Progenitor cell of endocrine pancreas (in vitro differentiated cells): ENCODE data around the gene LRTM2. TPM values are rescaled to one million over a fixed set of nuclear protein-coding genes. Genes with fewer than 3 reads are reported as not detected.
A peak's percentile ranks its signal among the peaks of the same experiment; 100 is the strongest.

Experiments
- DNase-seq: peaks from one replicate; pipeline ENCODE4 v3.0.0; 2021; ENCODE audit warnings: low spot score; ENCODE audit not compliant: unreplicated experiment
- H3K27ac Mint-ChIP-seq: 2 replicates; pipeline ENCODE4 v1.8.0; 2021; ENCODE audit warnings: mild to moderate bottlenecking, moderate library complexity, mixed read lengths
- H3K27me3 Mint-ChIP-seq: 2 replicates; pipeline ENCODE4 v1.8.0; 2021; ENCODE audit warnings: mixed read lengths
- H3K36me3 Mint-ChIP-seq: 2 replicates; pipeline ENCODE4 v1.8.0; 2022; ENCODE audit warnings: mixed read lengths; ENCODE audit not compliant: insufficient read depth
- H3K4me1 Mint-ChIP-seq: 2 replicates; pipeline ENCODE4 v1.8.0; 2021; ENCODE audit warnings: low read depth, mixed read lengths
- H3K4me3 Mint-ChIP-seq: 2 replicates; pipeline ENCODE4 v1.8.0; 2021; ENCODE audit warnings: low read depth, mild to moderate bottlenecking, moderate library complexity, mixed read lengths
- H3K9me3 Mint-ChIP-seq: 2 replicates; pipeline ENCODE4 v1.8.0; 2021; ENCODE audit warnings: low read depth, mixed read lengths
- total RNA-seq: library from RNA; stranded (reverse); gene quantifications from 2 replicates; pipeline ENCODE4 v1.2.1, GENCODE V29; 2021
- TF ChIP-seq, protein P1 (sequence below): fragments of 200-600 bp; sonication (generic); IDR thresholded peaks from one replicate; pipeline ENCODE4 v1.5.0; 2021; ENCODE audit warnings: antibody characterized with exemption, mild to moderate bottlenecking; ENCODE audit not compliant: unreplicated experiment

LRTM2 gene
- total RNA-seq, 1 donor from 2014 or later, result 0.48 TPM

DNA sequence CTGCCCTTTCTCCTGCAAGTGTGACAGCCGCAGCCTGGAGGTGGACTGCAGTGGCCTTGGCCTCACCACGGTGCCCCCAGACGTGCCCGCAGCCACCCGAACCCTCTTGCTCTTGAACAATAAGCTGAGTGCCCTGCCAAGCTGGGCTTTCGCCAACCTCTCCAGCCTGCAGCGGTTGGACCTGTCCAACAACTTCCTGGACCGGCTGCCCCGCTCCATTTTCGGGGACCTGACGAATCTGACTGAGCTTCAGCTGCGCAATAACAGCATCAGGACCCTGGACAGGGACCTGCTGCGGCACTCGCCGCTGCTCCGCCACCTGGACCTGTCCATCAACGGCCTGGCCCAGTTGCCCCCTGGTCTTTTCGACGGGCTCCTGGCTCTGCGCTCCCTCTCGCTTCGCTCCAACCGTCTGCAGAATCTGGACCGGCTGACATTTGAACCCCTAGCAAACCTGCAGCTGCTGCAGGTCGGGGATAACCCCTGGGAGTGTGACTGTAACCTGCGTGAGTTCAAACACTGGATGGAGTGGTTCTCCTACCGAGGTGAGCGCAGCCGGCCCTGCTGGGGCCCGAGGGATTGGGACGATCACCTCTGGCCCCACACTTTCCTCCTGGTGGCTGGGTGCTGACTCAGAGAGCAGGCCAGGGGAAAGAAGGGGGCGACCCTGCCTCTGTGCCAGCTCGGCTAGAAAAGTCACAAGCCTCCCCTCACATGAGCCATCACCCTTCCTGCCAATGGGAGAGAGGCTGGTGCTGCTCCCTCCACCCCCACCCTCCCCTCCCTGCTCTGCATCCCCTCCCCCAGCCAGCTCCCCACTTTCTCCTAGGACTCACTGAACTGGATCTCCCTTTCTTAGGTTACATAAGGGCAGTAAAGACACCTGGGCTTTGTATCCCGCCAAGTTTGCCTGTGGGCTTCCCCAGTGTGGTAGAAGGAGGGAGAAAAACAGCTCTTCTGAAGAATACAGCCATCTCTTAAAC lies 10.9 kb downstream of the LRTM2 start:
- no peaks in the 10 kb centered on the region for H3K36me3 Mint-ChIP-seq
- H3K27me3 Mint-ChIP-seq, result peaks cover 28% of the 10 kb centered on the region
- peak overlapping the region; percentile 71 for H3K27ac Mint-ChIP-seq
- TF ChIP-seq, protein P1, sequence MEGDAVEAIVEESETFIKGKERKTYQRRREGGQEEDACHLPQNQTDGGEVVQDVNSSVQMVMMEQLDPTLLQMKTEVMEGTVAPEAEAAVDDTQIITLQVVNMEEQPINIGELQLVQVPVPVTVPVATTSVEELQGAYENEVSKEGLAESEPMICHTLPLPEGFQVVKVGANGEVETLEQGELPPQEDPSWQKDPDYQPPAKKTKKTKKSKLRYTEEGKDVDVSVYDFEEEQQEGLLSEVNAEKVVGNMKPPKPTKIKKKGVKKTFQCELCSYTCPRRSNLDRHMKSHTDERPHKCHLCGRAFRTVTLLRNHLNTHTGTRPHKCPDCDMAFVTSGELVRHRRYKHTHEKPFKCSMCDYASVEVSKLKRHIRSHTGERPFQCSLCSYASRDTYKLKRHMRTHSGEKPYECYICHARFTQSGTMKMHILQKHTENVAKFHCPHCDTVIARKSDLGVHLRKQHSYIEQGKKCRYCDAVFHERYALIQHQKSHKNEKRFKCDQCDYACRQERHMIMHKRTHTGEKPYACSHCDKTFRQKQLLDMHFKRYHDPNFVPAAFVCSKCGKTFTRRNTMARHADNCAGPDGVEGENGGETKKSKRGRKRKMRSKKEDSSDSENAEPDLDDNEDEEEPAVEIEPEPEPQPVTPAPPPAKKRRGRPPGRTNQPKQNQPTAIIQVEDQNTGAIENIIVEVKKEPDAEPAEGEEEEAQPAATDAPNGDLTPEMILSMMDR, result no peak
- peaks cover 18% of the 10 kb centered on the region for H3K4me1 Mint-ChIP-seq
- peak; percentile 97 for DNase-seq
- no peaks in the 10 kb centered on the region for H3K9me3 Mint-ChIP-seq
- H3K4me3 Mint-ChIP-seq, result no peak overlapping the region

DNA sequence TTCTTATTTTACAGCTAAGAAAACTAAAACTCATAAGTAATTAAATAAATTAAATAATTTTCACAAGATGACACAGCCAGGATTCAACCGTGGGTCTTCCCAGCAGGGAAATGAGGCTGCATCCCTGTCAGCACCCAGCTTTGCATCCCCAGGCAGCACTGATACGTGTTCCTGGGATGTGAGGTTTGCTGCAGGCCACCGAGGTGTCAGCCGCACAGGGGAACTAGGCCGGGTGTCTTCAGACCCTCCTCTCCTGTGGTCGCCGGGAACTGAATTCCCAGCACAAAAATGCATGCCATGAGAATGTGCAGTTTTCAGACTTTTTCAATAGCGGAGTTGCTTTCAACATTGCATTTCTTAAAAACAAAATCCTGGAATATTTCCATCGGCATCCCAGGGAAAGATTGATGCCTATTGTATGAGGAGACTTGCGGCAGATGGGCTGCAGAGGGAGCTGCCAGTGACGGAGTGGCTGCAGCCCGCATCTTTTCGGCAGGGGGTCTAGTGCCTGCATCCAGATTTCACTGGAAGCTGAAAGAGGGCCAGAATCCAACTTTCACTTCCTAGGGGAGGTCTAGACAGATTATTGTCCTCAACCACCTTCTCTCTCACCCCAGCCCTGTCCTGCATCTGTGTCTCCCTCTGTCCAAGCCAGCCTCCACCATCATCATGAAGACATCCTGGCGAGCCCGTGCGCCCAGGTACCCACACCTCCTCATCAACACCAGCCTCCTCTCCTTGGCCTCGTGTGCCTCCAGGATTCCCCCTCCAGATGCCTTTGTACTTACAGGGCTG lies 12.6 kb downstream of the LRTM2 start:
- no peak overlapping the region for H3K4me3 Mint-ChIP-seq
- H3K27me3 Mint-ChIP-seq, result peaks cover 28% of the 10 kb centered on the region

DNA sequence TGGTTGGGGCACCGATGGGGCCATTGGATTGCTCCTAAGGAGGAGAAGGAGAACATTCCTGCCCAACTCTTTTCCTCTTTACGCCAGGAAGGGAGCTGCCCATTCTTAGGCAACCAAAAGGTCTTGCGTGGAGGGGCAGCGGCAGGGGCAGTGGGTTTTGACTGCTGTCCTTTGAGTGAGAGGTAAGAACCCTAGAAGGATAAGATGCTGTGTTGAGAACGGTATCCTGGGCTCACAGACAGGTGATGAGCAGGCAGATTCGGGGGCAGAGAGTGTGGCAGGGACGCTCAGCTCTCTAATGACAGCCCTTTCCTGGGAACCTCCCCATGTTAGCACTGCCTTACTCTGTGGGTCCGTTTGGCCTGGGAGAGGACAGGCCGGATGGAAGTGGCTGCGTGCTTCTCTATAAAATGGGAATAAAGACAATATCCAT lies 13.2 kb downstream of the LRTM2 start:
- Mint-ChIP-seq H3K27ac (no peak overlapping the region), H3K27me3 (peaks cover 28% of the 10 kb centered on the region), H3K4me1 (peaks cover 24% of the 10 kb centered on the region), H3K9me3 (no peaks in the 10 kb centered on the region), H3K4me3 (no peak overlapping the region), H3K36me3 (no peaks in the 10 kb centered on the region)
- TF ChIP-seq, protein P1, result no peak
- no peak for DNase-seq

More for the DNA sequence above, 12.6 kb downstream of the LRTM2 start:
- TF ChIP-seq, protein P1, result no peak
- no peak for DNase-seq
- Mint-ChIP-seq H3K36me3 (no peaks in the 10 kb centered on the region), H3K27ac (no peak overlapping the region), H3K4me1 (peaks cover 22% of the 10 kb centered on the region), H3K9me3 (no peaks in the 10 kb centered on the region)

DNA sequence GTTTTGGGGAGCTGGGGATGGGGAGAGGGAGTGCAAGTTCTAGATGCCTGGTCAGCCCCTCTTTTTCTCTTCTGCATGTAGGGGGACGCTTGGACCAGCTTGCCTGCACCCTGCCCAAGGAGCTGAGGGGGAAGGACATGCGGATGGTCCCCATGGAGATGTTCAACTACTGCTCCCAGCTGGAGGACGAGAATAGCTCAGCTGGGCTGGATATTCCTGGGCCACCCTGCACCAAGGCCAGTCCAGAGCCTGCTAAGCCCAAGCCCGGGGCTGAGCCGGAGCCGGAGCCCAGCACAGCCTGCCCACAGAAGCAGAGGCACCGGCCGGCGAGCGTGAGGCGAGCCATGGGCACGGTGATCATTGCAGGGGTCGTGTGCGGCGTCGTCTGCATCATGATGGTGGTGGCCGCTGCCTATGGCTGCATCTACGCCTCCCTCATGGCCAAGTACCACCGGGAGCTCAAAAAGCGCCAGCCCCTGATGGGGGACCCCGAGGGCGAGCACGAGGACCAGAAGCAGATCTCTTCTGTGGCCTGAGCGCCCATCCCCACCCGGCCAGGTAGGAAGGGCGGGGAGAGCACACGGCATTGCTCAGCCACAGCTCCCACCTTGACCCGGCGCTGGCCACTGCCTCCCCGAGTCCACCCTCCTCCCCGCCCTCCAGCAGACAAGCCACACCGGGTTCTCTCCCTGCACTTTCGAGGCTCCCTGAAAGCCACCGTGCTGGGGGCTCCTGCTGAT lies 14.0 kb downstream of the LRTM2 start:
- Mint-ChIP-seq H3K36me3 (no peaks in the 10 kb centered on the region), H3K27me3 (peaks cover 28% of the 10 kb centered on the region), H3K27ac (no peak overlapping the region), H3K9me3 (no peaks in the 10 kb centered on the region), H3K4me1 (peaks cover 21% of the 10 kb centered on the region), H3K4me3 (no peak overlapping the region)
- TF ChIP-seq, protein P1, result no peak
- DNase-seq, result no peak
